CD1c-positive myeloid dendritic cell (primary cell): ENCODE measurements around the gene KLK7.

Experiments
- DNase-seq: peaks from one replicate; pipeline ENCODE4 v3.0.0-alpha.2; 2016; ENCODE audit errors: extremely low spot score

KLK7 gene

DNA sequence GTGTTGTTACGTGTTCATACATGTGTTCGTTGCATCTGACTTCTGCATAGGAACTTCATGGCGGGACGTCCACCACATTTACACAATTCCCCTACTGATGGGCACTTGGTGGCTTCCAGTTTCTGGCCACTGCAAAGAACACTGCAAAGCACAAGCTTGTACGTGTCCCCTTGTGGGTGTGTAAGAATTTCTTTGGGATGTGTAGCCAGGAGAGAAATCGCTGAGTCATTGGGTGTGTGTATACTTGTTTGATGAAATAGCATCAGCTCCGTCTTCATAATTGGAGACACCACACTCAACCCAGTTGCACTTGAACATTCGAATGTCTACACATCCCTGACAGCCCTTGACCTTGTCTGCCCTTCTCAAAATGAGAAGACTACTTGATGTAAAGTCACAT lies 50.1 kb downstream of the KLK7 start:
- no peak for DNase-seq

GRCh38 chr19:50932690-50933083 lies 51.0 kb downstream of the KLK7 start:
- no peak for DNase-seq

GRCh38 chr19:50932018-50932689 lies 51.6 kb downstream of the KLK7 start:
- no peak for DNase-seq

DNA sequence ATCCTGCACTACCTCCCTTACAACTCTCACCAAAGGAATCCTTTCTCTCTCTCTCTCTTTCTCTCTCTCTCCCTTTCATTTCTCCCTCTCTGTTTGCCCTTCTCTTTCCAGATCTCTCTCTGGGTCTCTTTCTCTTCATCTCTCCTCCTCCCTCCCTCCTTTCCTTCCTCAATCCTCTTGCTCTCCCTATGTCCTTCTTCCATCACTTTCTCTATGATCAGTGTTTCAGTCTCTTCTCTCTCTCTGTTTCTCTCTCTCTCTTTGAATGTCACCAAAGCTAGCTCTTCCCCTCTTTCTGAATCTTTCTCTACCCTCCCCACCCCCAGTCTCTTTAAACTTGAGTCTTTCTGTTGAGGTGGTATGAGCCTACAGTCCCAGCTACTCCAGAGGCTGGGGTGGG lies 52.7 kb downstream of the KLK7 start:
- DNase-seq = no peak

DNA sequence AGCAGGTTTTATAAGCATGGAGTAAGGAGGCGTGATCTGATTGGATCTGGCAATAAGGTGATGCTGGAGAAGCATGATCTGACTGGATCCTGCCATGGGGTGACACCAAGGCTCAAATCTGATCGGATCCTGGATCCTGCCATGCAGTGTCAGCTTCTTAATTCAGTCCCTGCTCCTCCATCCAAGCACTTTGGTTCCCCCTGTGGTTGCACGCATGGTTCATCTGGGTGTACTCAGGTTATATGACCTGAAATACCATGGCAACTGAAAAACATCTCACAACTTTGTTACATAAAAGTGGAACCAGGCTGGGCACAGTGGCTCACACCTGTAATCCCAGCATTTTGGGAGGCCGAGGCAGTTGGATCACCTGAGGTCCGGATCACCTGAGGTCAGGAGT lies 54.9 kb downstream of the KLK7 start:
- DNase-seq = no peak
